ENCODE results near the gene NFS1. TPM values are rescaled to one million over a fixed set of nuclear protein-coding genes. Genes with fewer than 3 reads are reported as not detected.

NFS1 gene
- 18.3 and 22.7 TPM in 2 replicates for total RNA-seq

DNA sequence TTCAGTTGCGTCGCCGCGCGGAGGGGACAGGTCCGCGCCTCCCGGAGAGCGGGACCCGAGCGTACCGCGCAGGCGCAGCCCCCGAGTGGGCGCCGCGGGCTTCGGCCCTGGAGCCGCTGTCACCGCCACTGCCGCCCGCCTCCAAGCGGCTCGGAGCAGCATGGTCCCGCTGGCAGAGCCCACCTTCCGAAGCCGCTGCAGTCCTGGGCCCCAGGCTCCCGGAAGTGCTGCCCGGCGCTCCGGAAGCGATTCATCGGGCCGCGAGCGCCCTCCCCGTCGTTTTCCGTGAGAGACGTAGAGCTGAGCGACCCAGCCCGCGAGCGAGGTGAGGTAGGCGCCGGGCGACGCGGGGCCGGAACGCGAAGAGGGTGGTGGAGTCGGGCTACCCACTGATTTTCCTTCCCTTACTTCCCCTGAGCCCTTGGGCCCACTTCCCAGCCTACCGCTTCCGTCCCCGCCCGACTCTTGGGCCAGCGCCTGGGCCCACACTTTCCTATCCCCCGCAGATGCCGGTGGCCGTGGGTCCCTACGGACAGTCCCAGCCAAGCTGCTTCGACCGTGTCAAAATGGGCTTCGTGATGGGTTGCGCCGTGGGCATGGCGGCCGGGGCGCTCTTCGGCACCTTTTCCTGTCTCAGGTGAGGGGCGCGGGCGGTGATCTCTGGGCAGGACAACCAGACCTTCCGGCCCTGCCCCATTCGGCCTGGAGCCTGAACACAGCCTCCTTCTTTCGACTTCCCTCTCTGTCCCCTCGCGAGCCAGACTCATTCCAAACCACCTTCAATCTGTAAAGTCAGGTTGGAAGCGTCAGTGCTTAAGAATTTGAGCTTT lies at the start of gene NFS1, which contains the start of gene ROMO1:
NFS1 (minus strand) TSS at position 226 of the 830 bp plus-strand sequence; CDS start at position 162, 64 bp downstream.
ROMO1 (plus strand) TSS at position 279 of the 830 bp plus-strand sequence; CDS start at position 507, 228 bp downstream.

DNA sequence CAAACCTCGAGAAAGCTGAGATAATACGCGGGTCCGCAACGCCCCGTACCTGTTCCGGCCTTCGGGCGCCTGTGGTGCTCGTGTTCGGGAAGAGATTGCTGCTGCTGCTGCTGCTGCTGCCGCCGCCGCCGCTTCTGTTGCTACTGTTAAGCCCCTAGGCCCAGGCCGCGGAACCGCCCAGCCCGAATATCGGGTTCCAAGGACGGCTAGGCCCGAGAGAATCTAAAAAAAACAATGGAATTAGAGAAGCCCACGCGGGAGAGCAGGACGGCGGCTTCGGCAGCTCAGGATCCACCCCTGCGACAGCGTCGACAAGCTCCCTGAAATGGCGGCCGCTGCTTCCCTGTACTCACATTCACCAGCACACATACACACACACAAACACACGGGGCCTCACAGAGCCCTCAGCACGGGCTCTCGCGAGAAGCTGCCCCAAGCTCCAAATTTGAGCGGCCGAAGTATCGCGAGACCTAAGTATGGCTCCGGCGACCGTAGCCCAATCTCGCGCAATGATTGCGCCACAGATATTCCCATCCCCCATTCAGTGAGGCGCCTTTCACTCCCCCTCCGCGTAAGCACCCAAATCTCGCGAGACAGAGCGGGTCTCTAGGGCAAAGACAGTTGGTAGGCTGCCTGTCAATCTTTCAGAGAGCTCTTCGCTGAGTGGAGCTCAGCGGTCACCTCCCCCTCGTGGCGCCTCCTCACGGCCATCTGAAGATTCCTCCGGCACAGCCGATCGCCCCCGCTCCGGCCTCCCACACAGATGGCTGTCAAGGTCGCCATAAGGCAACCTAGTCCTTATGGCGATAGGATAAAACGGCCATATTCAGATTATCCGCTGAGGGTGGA lies 43.0 kb upstream of the NFS1 start, which contains the start of gene RBM39:
RBM39 (minus strand) TSS at position 369 of the 849 bp plus-strand sequence. CDS start 1,386 bp downstream, outside the sequence.

DNA sequence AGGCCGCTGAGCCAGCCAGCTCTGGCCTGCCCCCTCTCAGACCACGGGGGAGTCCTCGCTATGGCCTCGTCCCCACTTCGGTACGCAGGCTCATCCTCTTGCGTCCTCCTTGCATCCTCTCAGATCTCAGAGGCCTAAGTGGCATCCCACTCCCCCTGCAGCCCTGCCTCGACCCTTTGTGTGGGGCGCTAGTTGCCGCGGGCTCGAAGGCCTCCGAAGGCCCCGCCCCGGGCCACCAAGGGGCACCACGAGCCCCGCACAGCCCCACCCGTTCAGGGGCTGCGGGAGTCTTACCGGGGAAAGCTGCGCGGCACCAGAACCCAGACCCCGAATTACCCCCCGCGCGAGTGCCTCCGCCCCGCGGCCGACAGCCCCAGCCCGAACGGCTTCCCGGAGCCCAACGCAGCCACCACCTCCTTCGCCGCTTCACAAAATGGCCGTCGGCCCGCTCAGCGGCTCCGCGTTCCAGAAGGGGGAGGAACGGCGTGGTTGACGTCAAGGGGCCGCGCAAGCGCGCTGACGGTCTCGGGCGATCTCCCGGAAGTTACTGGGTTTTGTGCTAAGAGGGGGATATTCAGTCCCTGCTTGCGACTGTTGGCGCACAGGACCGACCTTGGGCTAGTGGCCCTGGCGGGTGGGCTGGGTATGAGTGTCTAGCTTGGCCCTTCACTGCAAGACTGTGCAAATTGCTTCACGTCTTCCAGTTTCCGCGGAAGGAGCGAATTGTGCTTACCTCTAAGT lies 34.5 kb downstream of the NFS1 start, which contains the start of the genes CPNE1 and RBM12:
CPNE1 (minus strand) TSS at position 435 of the 741 bp plus-strand sequence. CDS start 31,977 bp downstream, outside the sequence.
RBM12 (minus strand) TSS at position 435 of the 741 bp plus-strand sequence. CDS start 9,578 bp downstream, outside the sequence.

Other genes with a start within 250 kb of the NFS1 start
- 21.9 and 24.3 TPM in 2 replicates for gene CEP250, start 243.8 kb downstream of the NFS1 start, total RNA-seq
- not detected in 2 replicates for gene C20orf173, start 169.7 kb downstream of the NFS1 start, total RNA-seq
- 195 and 198 TPM in 2 replicates for gene ERGIC3, start 157.3 kb downstream of the NFS1 start, total RNA-seq
- gene SPAG4, start 83.5 kb downstream of the NFS1 start, total RNA-seq = 3.2 and 5.1 TPM in 2 replicates
- gene CPNE1, start 34.5 kb downstream of the NFS1 start, total RNA-seq = 121 and 125 TPM in 2 replicates
- gene RBM12, start 34.5 kb downstream of the NFS1 start, total RNA-seq = 37.3 and 46.0 TPM in 2 replicates
- gene ROMO1, start 53 bp upstream of the NFS1 start, total RNA-seq = 781 and 818 TPM in 2 replicates
- 126 and 135 TPM in 2 replicates for gene RBM39, start 42.9 kb upstream of the NFS1 start, total RNA-seq
- 33.4 and 49.6 TPM in 2 replicates for gene PHF20, start 72.7 kb upstream of the NFS1 start, total RNA-seq

Measured in mammary microvascular endothelial cell (primary cell).